GM21515 (cell line): ENCODE measurements around the gene EP400.
"Not testable (repeated sequence)": the region's sequence is repeated elsewhere in the genome, so short reads cannot be mapped to it uniquely, and the experiment has no call there.

Source experiments
- ATAC-seq: cut with Tn5 transposase; IDR thresholded peaks from one replicate; pipeline ENCODE4 v1.9.1; 2021; ENCODE audit not compliant: unreplicated experiment

The EP400 gene

GRCh38 chr12:131947482-131948027, 2.2 kb upstream of the EP400 start:
- no peak for ATAC-seq

GRCh38 chr12:131948166-131948712, 1.5 kb upstream of the EP400 start:
- ATAC-seq: no peak

GRCh38 chr12:131948713-131949430, 870 bp upstream of the EP400 start:
- ATAC-seq: not testable (repeated sequence)

- ATAC-seq: peak; percentile 27
Observed at GRCh38 chr12:131950182-131950913, 606 bp downstream of the EP400 start.

- ATAC-seq: not testable (repeated sequence)
Observed at GRCh38 chr12:131953810-131954209, 4.1 kb downstream of the EP400 start.

GRCh38 chr12:131954460-131954859, 4.7 kb downstream of the EP400 start:
- not testable (repeated sequence) for ATAC-seq

GRCh38 chr12:131959116-131959515, 9.4 kb downstream of the EP400 start:
- ATAC-seq: no peak

- ATAC-seq: no peak
Observed at GRCh38 chr12:131959641-131960589, 10.2 kb downstream of the EP400 start.

GRCh38 chr12:131960590-131961325, 11.0 kb downstream of the EP400 start:
- ATAC-seq: not testable (repeated sequence)

- not testable (repeated sequence) for ATAC-seq
Observed at GRCh38 chr12:131961328-131961727, 11.6 kb downstream of the EP400 start.

GRCh38 chr12:131962069-131962468, 12.3 kb downstream of the EP400 start:
- ATAC-seq: no peak

- ATAC-seq: no peak
Observed at GRCh38 chr12:131963381-131963780, 13.6 kb downstream of the EP400 start.

- no peak for ATAC-seq
Observed at GRCh38 chr12:131965073-131965472, 15.3 kb downstream of the EP400 start.

GRCh38 chr12:131971226-131971625, 21.5 kb downstream of the EP400 start:
- no peak for ATAC-seq

- no peak for ATAC-seq
Observed at GRCh38 chr12:131975228-131975627, 25.5 kb downstream of the EP400 start.

GRCh38 chr12:131979606-131980005, 29.9 kb downstream of the EP400 start:
- no peak for ATAC-seq

GRCh38 chr12:131980263-131980662, 30.5 kb downstream of the EP400 start:
- no peak for ATAC-seq

GRCh38 chr12:131981388-131981787, 31.6 kb downstream of the EP400 start:
- ATAC-seq: no peak

GRCh38 chr12:131982041-131982440, 32.3 kb downstream of the EP400 start:
- ATAC-seq: no peak

- ATAC-seq: no peak
Observed at GRCh38 chr12:131983026-131983425, 33.3 kb downstream of the EP400 start.
